ENCODE data around the gene DSCAM.

- TF ChIP-seq REST (IDR thresholded peaks at IDR 0.05; ENCODE audit: insufficient read depth in 1 of 2, low read depth in 2 of 2, low read length in 2 of 2): no peak
- no peak for TF ChIP-seq POLR2AphosphoS5 (IDR thresholded peaks at IDR 0.05; ENCODE audit: low read depth, low read length)
- TF ChIP-seq SIN3A (IDR thresholded peaks at IDR 0.05; ENCODE audit: borderline replicate concordance, insufficient read depth, low read length): no peak
Observed at GRCh38 chr21:40164905-40165772, 681.8 kb downstream of the DSCAM start.

Data from PFSK-1 (cell line).